Uterus (tissue), 2 donors: ENCODE measurements around the gene NHS.

ENCODE experiments used
- CTCF ChIP-seq, 4 experiments: fragments of 200-600 bp in 2 of 4; fragments of 450-650 bp in 2 of 4; sonication (generic) in 2 of 4; IDR thresholded peaks; one replicate each; pipeline ENCODE4 v1.5.1; 2016 to 2019; ENCODE audit warnings: antibody characterized with exemption in 4 of 4, mild to moderate bottlenecking in 2 of 4, moderate library complexity in 1 of 4
- POLR2A ChIP-seq, 2 donors: fragments of 450-650 bp; IDR thresholded peaks; one replicate each; pipeline ENCODE4 v1.6.1; 2016; ENCODE audit warnings: antibody characterized with exemption in 2 of 2, mild to moderate bottlenecking in 1 of 2, moderate library complexity in 1 of 2

GRCh38 chrX:17738737-17739535, 363.9 kb downstream of the NHS start:
- TF ChIP-seq CTCF (IDR thresholded peaks at IDR 0.05) (no peak), POLR2A (IDR thresholded peaks at IDR 0.05) (no peak)
